Measurements from ENCODE around the gene MARCHF5. TPM values are rescaled to one million over a fixed set of nuclear protein-coding genes. Genes with fewer than 3 reads are reported as not detected.
A peak's percentile ranks its signal among the peaks of the same experiment; 100 is the strongest.
"Not testable (repeated sequence)": the region's sequence is repeated elsewhere in the genome, so short reads cannot be mapped to it uniquely, and the experiment has no call there.

The MARCHF5 gene
- total and polyA plus RNA-seq, 12 donors = 10.2 to 40.1 (median 31.9) TPM

- 31 to 39% methylated on average over 11 of the region's 11 CpGs for WGBS, 2 donors
- Histone ChIP-seq H3K9me3 (no peaks in the 10 kb centered on the region), H3K4me1 (peaks cover 0 to 6% (median 0%) of the 10 kb centered on the region in 9 donors), H3K27me3 (no peaks in the 10 kb centered on the region), H3K36me3 (no peaks in the 10 kb centered on the region), H3K4me3 (no peak overlapping the region), H3K27ac (no peak overlapping the region)
- ATAC-seq = peak in 5 of 8 donors; percentile 47 to 77 (median 63)
- no peak for TF ChIP-seq CTCF (IDR thresholded peaks at IDR 0.05)
- intact Hi-C loops (cut with DNase I) = no loop called here
- DNase-seq = peak in 1 of 2 donors; percentile 50
Measured at GRCh38 chr10:92387289-92387940, 96.4 kb downstream of the MARCHF5 start.

GRCh38 chr10:92393173-92393572, 102.2 kb downstream of the MARCHF5 start:
- DNase-seq; H3K4me3 ChIP-seq; H3K9me3 ChIP-seq; intact Hi-C loops (cut with DNase I); ATAC-seq; H3K27me3 ChIP-seq; H3K4me1 ChIP-seq; H3K36me3 ChIP-seq; H3K27ac ChIP-seq: not testable (repeated sequence)
- 3 to 91% methylated on average over 1 of the region's 1 CpG for WGBS, 2 donors

- Histone ChIP-seq H3K4me1 (no peaks in the 10 kb centered on the region), H3K4me3 (no peak overlapping the region), H3K27ac (no peak overlapping the region), H3K9me3 (peaks cover 0 to 15% (median 7%) of the 10 kb centered on the region in 11 donors), H3K36me3 (no peaks in the 10 kb centered on the region), H3K27me3 (no peaks in the 10 kb centered on the region)
- intact Hi-C loops (cut with DNase I) = no loop called here
- 56 to 93% methylated on average over 4 of the region's 4 CpGs for WGBS, 2 donors
- DNase-seq (no peak), ATAC-seq (no peak)
- no peak for TF ChIP-seq CTCF (IDR thresholded peaks at IDR 0.05)
Measured at GRCh38 chr10:92395271-92395670, 104.3 kb downstream of the MARCHF5 start.

GRCh38 chr10:92402234-92402633, 111.3 kb downstream of the MARCHF5 start:
- H3K27me3 ChIP-seq; intact Hi-C loops (cut with DNase I); H3K4me3 ChIP-seq; H3K27ac ChIP-seq; H3K4me1 ChIP-seq; H3K36me3 ChIP-seq; ATAC-seq; DNase-seq: not testable (repeated sequence)
- WGBS, 2 donors = 83 to 85% methylated on average over 5 of the region's 5 CpGs
- H3K9me3 ChIP-seq = peaks cover 0 to 15% (median 7%) of the 10 kb centered on the region in 11 donors

Other genes with a start within 250 kb of the MARCHF5 start
- 10 to 100 TPM in 9 of 10 donors, 1 to 10 TPM in 1; 7.2 to 17.6 (median 13.7) TPM for gene CPEB3, start 89 bp upstream of the MARCHF5 start, total RNA-seq
- 1 to 10 TPM in 1 of 2 donors, under 1 TPM in 1; 0.71 to 4.9 TPM for gene CPEB3, start 89 bp upstream of the MARCHF5 start, polyA plus RNA-seq

All from heart right ventricle (tissue), 16 donors.